GM19463 (cell line): ENCODE measurements around the gene SLC66A3.
"Not testable (repeated sequence)": the region's sequence is repeated elsewhere in the genome, so short reads cannot be mapped to it uniquely, and the experiment has no call there.

ENCODE experiments used
- ATAC-seq: cut with Tn5 transposase; IDR thresholded peaks from one replicate; pipeline ENCODE4 v1.9.1; 2021; ENCODE audit warnings: mild to moderate bottlenecking, moderate library complexity; ENCODE audit not compliant: unreplicated experiment

SLC66A3 gene

DNA sequence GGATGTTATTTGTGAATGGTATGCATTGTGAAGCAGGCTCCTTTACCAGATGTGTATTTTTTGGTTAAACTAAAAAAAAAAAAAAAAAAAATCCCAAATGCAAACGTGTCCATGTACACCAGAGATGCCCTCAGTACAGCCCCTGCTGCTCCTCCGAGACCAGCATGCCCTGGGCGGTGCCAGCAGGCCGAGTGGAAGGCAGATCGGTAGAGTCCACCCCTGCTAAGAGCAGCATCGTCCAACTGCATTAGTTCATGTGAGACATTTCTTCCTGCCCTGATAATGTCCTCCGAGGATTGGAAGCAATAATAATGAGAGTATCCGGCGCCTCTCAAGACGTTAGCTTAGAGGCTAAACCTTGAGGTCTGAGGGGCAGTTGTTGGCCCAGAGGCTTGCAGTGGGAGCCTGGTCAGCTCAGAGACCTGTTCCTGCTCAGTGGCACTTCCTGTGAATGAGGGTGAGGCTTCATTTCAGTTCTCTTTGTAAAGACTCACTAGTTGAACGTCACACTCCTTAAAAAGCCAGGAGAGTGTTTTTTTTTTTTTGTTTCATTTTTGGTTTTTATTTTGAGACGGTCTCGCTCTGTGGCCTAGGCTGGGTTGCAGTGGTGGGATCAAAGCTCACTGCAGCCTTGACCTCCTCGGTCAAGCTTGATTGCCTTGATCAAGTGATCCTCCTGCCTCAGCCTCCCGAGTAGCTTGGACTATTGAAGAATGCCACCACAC, 5.6 kb downstream of the SLC66A3 start:
- ATAC-seq, result peak; percentile 78

DNA sequence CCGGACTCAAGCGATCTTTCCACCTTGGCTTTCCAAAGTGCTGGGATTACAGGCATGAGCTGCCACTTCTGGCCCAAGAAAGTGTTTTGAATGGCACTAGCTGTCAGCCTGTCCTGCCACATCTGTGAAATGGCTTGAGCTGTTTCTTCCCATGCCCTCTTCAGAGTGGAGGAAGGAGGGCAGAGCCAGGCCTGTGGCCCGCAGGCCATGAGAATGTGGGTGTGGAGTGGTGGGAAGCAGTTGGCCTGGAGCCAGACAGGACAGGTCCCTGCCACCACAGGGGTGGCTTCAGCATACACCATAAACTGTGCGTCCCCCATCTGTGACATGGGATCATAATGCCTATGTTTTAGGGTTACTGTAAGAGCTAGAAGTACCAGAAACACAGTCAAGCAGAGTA, 6.5 kb downstream of the SLC66A3 start:
- ATAC-seq, result no peak

DNA sequence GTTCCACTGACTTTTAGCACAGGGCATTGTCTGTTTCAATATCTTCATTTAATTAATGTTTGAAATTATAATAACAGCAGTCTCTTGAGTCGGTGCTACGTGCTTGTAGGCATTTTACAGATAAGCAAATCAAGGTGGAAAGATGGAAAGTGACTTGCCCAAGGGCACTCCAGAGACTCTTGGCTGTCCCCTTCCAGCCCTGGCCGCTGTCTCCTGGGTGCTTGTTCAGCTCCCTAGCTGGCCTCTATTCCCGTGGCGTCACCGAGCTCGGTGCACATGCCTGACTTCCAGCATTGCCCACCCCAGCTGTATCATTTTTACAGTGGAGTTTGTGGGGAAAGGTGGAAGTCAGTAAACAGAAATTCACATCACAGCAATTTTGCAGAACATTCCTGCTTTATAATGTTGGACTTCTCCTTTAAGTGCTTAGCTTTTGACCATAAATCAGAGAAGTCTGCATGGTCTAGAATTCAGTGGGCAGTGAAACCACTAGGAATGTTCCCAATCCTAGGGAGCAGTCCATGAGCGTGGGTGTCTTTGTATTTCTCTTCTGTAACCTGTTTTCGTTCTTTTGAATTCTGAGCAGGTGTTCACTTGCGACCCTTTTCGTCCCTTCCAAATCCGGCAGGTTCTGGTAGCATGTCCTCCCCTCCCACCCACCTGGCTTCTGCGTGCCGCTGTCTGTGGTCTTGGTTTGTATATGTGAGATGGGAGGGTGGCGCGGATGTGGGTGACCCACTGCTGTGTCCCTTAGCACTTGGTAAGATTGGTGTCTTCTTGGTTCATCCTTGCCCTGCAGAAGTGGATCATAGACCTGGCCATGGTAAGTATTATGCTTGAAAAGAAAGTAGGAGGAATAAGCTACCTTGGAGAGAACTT, 8.4 kb downstream of the SLC66A3 start:
- ATAC-seq, result no peak

DNA sequence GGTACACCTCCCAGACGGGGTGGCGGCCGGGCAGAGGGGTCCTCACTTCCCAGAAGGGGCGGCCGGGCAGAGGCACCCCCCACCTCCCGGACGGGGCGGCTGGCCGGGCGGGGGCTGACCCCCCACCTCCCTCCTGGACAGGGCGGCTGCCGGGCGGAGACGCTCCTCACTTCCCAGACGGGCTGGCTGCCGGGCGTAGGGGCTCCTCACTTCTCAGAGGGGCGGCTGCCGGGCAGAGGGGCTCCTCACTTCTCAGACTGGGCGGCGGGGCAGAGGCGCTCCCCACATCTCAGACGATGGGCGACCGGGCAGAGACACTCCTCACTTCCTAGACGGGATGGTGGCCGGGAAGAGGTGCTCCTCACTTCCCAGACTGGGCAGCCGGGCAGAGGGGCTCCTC, 9.8 kb downstream of the SLC66A3 start:
- not testable (repeated sequence) for ATAC-seq

DNA sequence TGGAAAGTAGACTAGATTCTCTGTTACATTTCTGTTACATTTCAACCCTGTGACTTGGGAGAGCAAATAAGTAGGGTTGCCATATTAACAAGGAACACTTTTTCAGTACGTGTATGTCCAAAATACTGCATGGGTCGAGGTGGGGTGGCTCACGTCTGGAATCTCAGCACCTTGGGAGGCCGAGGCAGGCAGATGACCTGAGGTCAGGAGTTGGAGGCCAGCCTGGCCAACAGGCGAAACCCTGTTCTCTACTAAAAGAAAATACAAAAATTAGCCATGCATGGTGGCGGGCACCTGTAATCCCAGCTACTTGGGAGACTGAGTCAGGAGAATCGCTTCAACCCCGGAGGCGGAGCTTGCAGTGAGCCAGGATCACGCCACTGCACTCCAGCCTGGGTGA, 11.2 kb downstream of the SLC66A3 start:
- no peak for ATAC-seq

DNA sequence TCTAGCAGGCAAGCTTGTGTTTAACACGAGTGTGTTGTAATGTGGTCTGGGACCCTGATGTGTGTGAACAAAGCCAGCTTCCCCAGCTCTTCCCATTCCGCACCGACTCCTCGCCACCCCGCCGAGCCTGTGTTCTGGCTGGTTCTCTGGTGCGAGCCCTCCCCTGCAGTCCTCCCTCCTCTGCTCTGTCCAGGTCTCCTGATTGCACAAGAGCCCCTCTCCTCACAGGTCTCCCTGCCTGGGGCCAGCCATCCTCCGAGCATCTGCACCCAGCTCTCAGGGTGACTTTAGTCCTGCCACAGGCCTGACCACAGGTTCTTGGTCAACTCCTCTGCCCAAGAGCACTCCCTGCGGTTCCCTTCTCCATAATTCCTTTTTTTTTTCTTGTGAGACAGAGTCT, 13.2 kb downstream of the SLC66A3 start:
- no peak for ATAC-seq

DNA sequence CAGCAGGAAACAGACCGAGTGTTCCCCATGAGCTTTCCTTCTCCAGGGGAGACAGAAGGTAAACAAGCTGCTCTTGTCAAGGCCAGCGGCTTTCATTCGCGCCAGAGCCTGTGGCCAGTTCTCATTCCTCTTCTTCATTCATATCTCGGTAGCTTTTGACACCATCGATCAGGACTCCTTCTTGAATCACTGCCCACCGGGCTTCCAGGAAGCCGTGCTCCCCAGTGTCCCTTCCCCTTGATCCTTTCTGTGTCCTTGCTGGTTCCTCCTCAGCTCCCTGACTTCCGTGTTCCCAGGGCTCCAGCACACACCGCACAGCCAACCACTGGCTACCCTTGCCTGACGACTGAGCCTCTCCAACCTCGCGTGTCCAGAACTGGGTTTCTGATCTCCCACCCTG, 14.1 kb downstream of the SLC66A3 start:
- no peak for ATAC-seq

DNA sequence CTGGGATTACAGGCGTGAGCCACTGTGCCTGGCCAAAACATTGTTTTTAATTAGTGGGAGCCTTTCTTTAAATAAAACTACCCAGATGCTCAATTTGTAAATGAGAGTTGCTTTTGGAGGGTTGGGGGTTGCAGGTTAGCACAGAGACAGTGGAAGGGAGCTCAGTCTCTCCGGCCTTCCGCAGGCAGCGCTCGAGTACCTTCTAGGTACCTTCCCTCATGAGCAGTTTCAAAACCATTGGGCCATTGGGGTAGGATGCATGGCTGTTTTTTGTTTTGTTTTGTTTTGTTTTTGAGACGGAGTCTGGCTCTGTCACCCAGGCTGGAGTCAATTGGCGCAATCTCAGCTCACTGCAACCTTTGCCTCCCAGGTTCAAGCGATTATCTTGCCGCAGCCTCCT, 19.0 kb downstream of the SLC66A3 start:
- ATAC-seq, result no peak

DNA sequence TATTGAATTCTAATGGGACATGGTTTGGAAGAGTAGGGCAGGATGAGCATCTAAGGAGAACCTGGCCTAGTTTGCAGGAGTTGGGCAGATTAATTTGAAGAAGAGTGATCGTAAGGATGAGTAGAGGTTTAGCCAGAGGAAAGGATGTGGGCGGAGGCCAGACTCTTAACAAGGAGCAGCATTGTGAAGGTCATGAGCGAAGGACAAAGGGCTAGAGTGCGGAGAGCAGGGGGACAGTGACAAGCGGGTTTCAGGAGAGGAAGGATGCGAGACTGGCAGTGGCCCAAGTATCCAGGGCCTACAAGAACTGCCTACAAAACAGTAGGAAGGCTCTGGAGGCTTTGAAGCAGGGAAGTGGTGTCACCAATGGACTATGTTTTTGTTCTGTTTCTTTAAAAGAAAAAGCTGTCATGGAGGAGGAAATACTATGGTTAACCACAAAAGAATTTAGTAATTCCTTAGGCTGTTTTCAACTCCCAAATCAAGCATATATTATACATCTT, 20.1 kb downstream of the SLC66A3 start:
- no peak for ATAC-seq

DNA sequence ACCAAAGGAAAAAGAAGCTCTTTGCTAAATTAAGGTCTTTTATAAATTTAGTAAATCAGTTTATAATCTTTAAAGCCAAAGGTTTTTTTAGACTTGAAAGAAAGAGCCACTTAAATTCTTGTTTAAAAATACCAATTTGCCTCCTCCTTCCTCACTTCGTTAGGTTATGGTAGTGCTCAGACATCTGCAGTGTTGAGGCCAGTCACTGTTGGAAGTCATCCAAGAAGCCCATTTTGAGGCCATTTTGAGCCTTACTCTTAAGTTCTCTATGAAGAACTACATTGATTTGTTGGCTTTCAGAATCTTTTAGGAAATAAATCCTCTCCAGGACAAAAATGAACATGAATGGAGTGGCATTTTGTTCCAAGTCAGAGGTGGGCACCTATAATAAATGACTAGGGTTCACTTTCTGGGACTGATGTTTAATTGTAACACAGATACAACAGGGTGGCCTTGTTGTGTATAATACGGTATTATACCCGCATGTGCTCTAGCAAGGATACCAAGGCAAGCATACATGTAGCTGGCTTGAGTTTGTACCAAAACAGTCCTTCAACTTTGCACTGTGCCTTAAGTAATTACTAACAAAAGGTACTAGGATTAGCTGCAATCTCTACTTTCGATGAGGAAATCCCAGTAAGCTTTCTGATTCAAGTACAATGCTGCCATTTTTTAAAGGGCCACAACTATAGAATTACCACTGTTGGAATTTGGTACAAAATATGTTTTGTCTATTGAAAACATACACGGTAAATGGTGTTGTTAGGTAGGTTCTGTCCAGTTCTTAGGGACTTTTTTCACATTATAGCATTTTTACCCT, 22.8 kb downstream of the SLC66A3 start:
- no peak for ATAC-seq

DNA sequence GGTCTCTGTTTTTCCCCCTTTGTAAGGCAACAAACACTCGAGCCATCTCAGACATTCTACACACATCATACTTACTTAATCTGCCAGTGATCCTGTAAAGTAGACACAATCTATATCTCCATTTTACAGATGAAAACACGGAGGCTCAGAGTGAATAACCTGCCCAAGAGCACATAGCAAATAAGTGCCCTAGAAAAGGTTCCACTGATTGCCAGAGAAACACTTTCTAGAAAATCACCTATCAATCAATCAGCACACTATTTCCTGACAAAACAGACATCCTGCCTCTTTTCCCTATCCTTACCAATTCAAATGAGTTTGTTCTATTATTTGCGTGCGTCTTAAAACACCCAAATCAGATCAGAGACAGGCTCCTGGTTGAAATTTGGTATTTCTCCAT, 23.9 kb downstream of the SLC66A3 start:
- ATAC-seq, result no peak

DNA sequence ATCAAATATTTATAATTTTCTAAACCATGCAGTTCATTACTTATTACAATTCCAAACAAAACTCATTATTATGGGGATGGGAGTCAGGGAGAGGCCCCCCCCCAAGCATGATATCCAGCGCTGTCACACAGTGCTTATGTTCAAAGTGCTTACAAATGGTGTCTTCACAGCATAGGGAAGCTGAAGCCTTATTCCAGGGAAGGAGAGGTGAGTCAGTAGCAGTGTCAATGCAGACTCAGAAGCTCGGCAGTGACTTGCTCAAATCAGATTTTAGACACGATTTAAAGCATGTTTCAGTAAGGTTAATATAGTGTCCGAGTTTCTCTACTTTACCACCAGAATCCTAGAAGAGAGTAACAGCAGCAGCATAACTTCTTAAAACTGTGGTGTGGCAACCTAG, 24.6 kb downstream of the SLC66A3 start:
- no peak for ATAC-seq

DNA sequence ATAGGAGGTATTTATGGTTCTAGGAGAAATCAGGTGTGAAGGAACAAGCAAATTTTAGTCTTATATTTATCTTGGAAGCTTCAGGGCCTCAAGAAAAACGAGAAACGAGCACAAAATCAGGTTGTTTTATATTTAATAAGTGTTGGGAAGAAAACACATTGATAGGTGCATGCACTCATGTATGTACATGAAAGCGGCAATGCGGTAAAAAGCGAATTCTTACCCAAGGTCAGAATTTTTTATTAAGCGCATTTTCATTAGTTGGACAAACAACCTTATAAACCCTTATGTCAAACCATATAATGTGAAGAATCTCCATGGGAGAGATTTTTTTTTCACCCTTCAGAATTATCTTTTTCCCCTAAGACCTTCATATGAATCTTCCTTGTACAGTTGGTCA, 25.4 kb downstream of the SLC66A3 start:
- no peak for ATAC-seq

DNA sequence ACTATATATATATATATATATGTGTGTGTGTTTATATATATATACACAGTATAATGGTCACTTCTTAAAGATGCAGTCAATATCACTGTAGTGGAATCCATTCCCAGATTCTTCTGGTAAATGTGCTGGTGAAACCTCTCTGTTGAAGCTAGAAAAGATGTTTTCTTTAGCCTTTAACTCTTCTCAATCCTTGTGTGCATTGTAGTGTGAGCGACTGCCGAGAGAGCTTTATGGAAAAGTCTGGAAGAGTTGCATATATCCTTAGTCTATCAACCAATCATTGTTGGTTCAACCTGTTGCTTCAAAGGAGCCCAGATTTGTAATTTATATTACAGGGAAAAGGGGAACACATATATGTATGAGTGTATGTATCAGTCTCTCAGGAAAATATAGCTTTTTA, 27.7 kb downstream of the SLC66A3 start:
- ATAC-seq, result no peak

DNA sequence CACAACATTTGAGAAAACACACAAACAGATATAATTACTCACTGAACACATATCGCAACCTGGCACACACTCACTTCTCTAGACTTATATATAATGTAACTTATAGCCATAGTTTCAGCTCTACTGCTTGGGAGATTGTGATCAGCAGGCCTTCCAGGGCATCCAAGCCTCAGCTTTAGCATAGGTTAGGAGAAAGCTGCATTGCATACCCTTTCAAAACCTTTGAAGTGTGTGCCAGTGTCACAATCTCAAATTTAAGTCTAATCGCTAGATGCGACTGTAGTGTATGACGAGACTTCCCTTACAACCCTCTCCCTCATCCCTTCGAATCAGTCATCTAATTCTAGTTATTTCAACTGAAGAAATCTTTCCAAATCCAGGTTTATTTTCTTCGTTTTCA, 30.9 kb downstream of the SLC66A3 start:
- no peak for ATAC-seq

DNA sequence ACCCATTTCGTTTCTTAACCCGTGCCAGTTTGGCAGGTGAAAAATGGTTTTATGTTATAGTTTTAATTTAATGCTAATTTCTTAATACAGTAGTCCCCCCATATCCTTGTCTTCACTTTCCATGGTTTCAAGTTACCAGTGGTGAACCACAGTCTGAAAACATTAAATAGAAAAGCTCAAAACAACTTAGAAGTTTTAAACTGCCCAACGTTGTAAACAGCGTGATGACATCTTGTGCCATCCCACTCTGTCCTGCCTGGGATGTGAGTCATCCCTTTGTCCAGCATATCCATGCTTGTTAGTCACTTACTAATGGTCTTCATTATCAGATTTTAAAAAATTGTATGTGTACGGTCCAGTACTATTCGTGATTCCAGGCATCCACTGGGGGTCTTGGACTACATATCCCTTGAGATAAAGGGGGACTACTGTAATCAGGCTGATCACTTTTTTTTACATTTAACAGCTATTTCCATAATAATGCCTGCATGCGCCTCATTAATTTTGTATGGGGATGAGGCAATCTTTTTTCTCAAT, 31.9 kb downstream of the SLC66A3 start:
- ATAC-seq, result no peak

DNA sequence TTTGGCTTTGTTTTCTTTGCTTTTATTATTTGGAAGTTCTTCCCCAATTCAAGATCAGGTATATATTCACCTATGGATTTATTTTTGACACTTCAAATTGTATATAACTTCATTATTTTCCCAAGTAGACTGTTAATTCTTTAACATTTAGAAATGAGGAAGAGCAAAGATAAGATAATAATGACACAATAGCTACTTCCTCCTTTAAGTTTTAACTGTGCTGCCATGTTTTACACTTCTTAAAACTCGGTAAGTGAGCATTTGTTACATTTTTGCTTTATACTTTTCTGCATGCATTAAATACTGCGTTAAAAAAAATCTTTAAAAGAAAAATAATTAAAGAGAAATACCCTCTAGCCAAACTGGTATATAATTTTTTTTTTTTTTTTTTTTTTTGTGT, 32.5 kb downstream of the SLC66A3 start:
- ATAC-seq, result no peak

DNA sequence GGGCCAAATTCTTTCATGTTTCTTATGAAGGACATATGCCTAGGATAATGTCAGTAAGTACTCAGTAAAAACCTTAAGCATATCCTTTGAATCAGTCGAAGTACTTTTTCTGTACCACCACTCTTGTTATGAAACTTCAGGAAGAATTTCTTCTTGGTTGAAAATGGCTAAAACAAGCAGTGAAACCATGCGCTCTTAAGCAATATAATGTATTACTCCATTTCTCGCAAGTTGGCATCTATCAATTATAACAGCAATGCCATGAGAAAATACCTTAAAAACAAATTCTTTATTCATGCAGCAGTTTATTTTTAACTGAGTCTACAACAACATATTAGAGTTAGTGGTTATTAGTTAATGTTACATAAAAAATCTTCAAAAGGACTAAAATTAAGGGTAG, 41.0 kb downstream of the SLC66A3 start:
- ATAC-seq, result no peak

DNA sequence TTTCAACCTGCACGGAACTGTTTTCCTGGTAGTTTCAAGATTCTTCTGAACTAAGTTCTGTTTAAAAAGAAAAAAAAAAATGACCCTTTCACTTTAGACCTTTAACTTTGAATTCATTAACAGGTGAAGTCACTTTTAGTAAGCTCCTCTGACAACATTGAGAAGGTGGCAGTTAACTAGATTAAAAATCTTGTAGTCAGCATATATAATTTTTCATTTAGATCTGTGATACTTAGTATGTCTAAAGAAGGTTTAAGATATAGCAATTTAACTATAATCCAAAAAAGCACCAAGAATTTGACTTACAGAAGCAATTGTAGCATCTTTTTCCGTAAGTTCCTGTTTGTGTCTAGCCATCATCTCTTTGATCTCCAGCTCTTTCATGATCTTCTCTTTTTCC, 45.4 kb downstream of the SLC66A3 start:
- no peak for ATAC-seq

DNA sequence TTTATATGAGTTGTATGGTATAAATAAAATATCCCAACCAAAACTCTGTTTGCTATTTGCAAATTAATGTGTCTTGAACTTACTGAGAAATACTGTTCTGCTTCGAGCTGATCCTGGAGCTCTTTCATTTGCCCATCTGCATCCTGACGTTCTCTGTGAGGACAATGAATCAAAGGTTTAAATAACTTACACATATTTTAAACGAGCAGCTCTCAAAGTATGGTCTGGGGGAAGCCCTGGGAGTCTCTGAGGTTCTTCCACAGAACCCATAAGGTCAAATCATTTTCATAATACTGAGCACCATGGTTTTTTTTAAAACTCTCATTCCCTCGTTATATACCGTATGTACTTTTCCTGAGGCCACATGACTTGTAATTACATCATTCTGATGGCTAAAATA, 46.7 kb downstream of the SLC66A3 start:
- ATAC-seq, result no peak

DNA sequence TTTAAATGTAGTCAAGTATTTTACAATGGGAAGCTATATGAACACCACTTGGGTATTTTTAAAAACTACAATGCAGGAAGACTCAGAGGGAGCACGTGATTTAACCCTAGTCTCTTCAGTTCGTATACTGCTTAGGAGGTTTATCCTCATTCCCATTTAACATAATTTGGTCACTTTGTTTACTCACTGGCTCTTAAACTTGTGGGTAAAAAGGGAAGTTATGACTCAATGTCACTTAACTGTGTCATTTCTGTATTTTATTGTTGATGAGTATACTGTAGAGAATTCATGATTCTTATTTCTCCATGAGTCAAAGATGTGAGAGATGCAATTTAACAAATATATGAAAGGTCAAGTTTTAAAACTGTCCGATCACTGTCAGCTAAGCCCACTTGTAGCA, 48.2 kb downstream of the SLC66A3 start:
- ATAC-seq, result no peak
